WTC11 (cell line): ENCODE data around the gene NDUFB1. TPM values are rescaled to one million over a fixed set of nuclear protein-coding genes. Genes with fewer than 3 reads are reported as not detected.

Experiments
- ATAC-seq: fragments of 200-7000 bp; cut with Tn5 transposase; 2 replicates; pipeline ENCODE4 v1.10.0; 2021; ENCODE audit warnings: mild to moderate bottlenecking, moderate library complexity
- CTCF ChIA-PET: fragments of 300-600 bp; sonication (Branson Sonifier 250); formaldehyde crosslinking; loops from one replicate; lab custom pipeline; 2021; ENCODE audit warnings: antibody characterized with exemption; lab: Charles Lee
- POLR2A ChIA-PET: fragments of 350-600 bp; sonication (Branson Sonifier 250); formaldehyde crosslinking; loops from one replicate; lab custom pipeline; 2021; ENCODE audit warnings: antibody characterized with exemption; lab: Charles Lee
- DNase-seq: peaks from one replicate; pipeline ENCODE4 v3.0.0; 2021; ENCODE audit warnings: low spot score
- H3K27ac Mint-ChIP-seq: 2 replicates; pipeline ENCODE4 v1.8.0; 2021; ENCODE audit warnings: mixed read lengths
- H3K27me3 Mint-ChIP-seq: 2 replicates; pipeline ENCODE4 v1.8.0; 2021; ENCODE audit warnings: low read depth, mild to moderate bottlenecking, moderate library complexity, mixed read lengths
- H3K36me3 Mint-ChIP-seq: 2 replicates; pipeline ENCODE4 v1.8.0; 2021; ENCODE audit warnings: mixed read lengths
- H3K4me1 Mint-ChIP-seq: 2 replicates; pipeline ENCODE4 v1.8.0; 2022; ENCODE audit warnings: mixed read lengths
- H3K4me3 Mint-ChIP-seq: 2 replicates; pipeline ENCODE4 v1.8.0; 2021; ENCODE audit warnings: mild to moderate bottlenecking, moderate library complexity, mixed read lengths
- H3K9me3 Mint-ChIP-seq: 2 replicates; pipeline ENCODE4 v1.8.0; 2021; ENCODE audit warnings: mixed read lengths
- ATF1 ChIP-seq: sonication (generic); formaldehyde crosslinking; IDR thresholded peaks from 2 replicates; pipeline ENCODE4 v1.8.1; 2023; ENCODE audit warnings: mild to moderate bottlenecking, moderate library complexity, missing genetic modification reagents
- E2F5 ChIP-seq: sonication (generic); formaldehyde crosslinking; IDR thresholded peaks from 2 replicates; pipeline ENCODE4 v1.8.1; 2022; ENCODE audit warnings: mild to moderate bottlenecking, moderate library complexity, missing genetic modification reagents
- ETV6 ChIP-seq: sonication (generic); formaldehyde crosslinking; IDR thresholded peaks from 2 replicates; pipeline ENCODE4 v1.8.1; 2022; ENCODE audit warnings: mild to moderate bottlenecking, missing genetic modification reagents
- FOXJ3 ChIP-seq: sonication (generic); formaldehyde crosslinking; IDR thresholded peaks from 2 replicates; pipeline ENCODE4 v1.9.0; 2021; ENCODE audit warnings: missing genetic modification reagents, mild to moderate bottlenecking, borderline replicate concordance
- FOXK1 ChIP-seq: sonication (generic); formaldehyde crosslinking; IDR thresholded peaks from 2 replicates; pipeline ENCODE4 v1.8.0; 2022; ENCODE audit warnings: mild to moderate bottlenecking, moderate library complexity, missing genetic modification reagents
- IRF1 ChIP-seq: sonication (generic); formaldehyde crosslinking; IDR thresholded peaks from 2 replicates; pipeline ENCODE4 v1.8.0; 2023; ENCODE audit warnings: missing genetic modification reagents
- JAZF1 ChIP-seq: fragments of 250-450 bp; sonication (Bioruptor Pico); IDR thresholded peaks from 2 replicates; pipeline ENCODE4 v1.9.0; 2021; ENCODE audit warnings: moderate library complexity, mild to moderate bottlenecking, inconsistent platforms
- NR3C1 ChIP-seq: sonication (generic); formaldehyde crosslinking; conservative IDR thresholded peaks from 2 replicates; pipeline ENCODE4 v1.8.1; 2023; ENCODE audit warnings: low read depth, mild to moderate bottlenecking, missing genetic modification reagents
- PRDM15 ChIP-seq: sonication (generic); formaldehyde crosslinking; IDR thresholded peaks from 2 replicates; pipeline ENCODE4 v1.8.0; 2022; ENCODE audit warnings: missing genetic modification reagents
- SMAD4 ChIP-seq: sonication (generic); formaldehyde crosslinking; IDR thresholded peaks from 2 replicates; pipeline ENCODE4 v1.8.0; 2022; ENCODE audit warnings: mild to moderate bottlenecking, missing genetic modification reagents
- SOX15 ChIP-seq: fragments of 250-450 bp; sonication (Bioruptor Pico); IDR thresholded peaks from 2 replicates; pipeline ENCODE4 v1.9.0; 2021; ENCODE audit warnings: mild to moderate bottlenecking
- ZMAT4 ChIP-seq: fragments of 250-450 bp; sonication (Bioruptor Pico); IDR thresholded peaks from 2 replicates; pipeline ENCODE4 v1.9.0; 2021; ENCODE audit warnings: mild to moderate bottlenecking
- ZNF121 ChIP-seq: sonication (generic); formaldehyde crosslinking; IDR thresholded peaks from 2 replicates; pipeline ENCODE4 v1.8.0; 2023; ENCODE audit warnings: missing genetic modification reagents
- ZNF232 ChIP-seq: sonication (generic); formaldehyde crosslinking; IDR thresholded peaks from 2 replicates; pipeline ENCODE4 v1.8.0; 2022; ENCODE audit warnings: mild to moderate bottlenecking, missing genetic modification reagents
- ZNF281 ChIP-seq: sonication (generic); formaldehyde crosslinking; IDR thresholded peaks from 2 replicates; pipeline ENCODE4 v1.8.0; 2023; ENCODE audit warnings: mild to moderate bottlenecking, missing genetic modification reagents
- ZNF396 ChIP-seq: fragments of 250-450 bp; sonication (Bioruptor Pico); IDR thresholded peaks from 2 replicates; pipeline ENCODE4 v1.8.0; 2021; ENCODE audit warnings: mild to moderate bottlenecking, moderate library complexity, borderline replicate concordance
- total RNA-seq: library from RNA; stranded (reverse); gene quantifications from 3 replicates; pipeline ENCODE4 v1.2.3, GENCODE V29; 2021

The NDUFB1 gene
- total RNA-seq, 1 experiment from 2014 or later = 114 TPM

GRCh38 chr14:92154283-92154942 is 32.9 kb upstream of the NDUFB1 start:
- TF ChIP-seq ZMAT4 (CRISPR knock-in tag) = no peak
- TF ChIP-seq SMAD4 (CRISPR knock-in tag) = no peak
- Mint-ChIP-seq H3K36me3 (peaks cover 70% of the 10 kb centered on the region), H3K4me1 (no peaks in the 10 kb centered on the region), H3K4me3 (no peak overlapping the region), H3K9me3 (no peaks in the 10 kb centered on the region), H3K27ac (no peak overlapping the region), H3K27me3 (no peaks in the 10 kb centered on the region)
- DNase-seq = no peak
- ATAC-seq = no peak
- ChIA-PET POLR2A (no interaction called here), CTCF (interaction anchor here (0.6 kb wide), 1 partner anchor 48 kb away, joined by 3 read pairs; the partner anchor contains the start of gene ATXN3)

GRCh38 chr14:92153581-92153980 is 32.1 kb upstream of the NDUFB1 start:
- Mint-ChIP-seq H3K27ac (no peak overlapping the region), H3K4me3 (no peak overlapping the region), H3K4me1 (no peaks in the 10 kb centered on the region), H3K36me3 (peaks cover 67% of the 10 kb centered on the region), H3K27me3 (no peaks in the 10 kb centered on the region), H3K9me3 (no peaks in the 10 kb centered on the region)
- TF ChIP-seq ETV6 (no peak), JAZF1 (no peak), IRF1 (no peak), SOX15 (no peak), FOXK1 (CRISPR knock-in tag) (no peak), ZNF121 (CRISPR knock-in tag) (no peak)
- no peak for DNase-seq
- no peak for ATAC-seq
- POLR2A ChIA-PET = no interaction called here
- CTCF ChIA-PET = interaction anchor here (0.6 to 0.7 kb wide), 2 partner anchors 18 to 48 kb away, joined by 3 to 4 read pairs; partner anchors contain the start of gene ATXN3

GRCh38 chr14:92144708-92145107 is 23.2 kb upstream of the NDUFB1 start:
- H3K36me3 Mint-ChIP-seq = peaks cover 72% of the 10 kb centered on the region
- H3K4me1 Mint-ChIP-seq = no peaks in the 10 kb centered on the region
- ChIA-PET POLR2A (no interaction called here), CTCF (interaction anchor here (1.0 kb wide), 1 partner anchor 9 kb away, joined by 3 read pairs; no protein-coding TSS in a partner anchor)
- H3K27ac Mint-ChIP-seq = no peak overlapping the region
- ATAC-seq (no peak), DNase-seq (no peak)
- TF ChIP-seq FOXJ3 (no peak), ZNF396 (CRISPR knock-in tag) (no peak), ATF1 (no peak), NR3C1 (no peak), SMAD4 (CRISPR knock-in tag) (no peak), PRDM15 (CRISPR knock-in tag) (no peak), ZNF232 (no peak), ZNF281 (no peak), ETV6 (no peak), E2F5 (no peak)
- no peaks in the 10 kb centered on the region for H3K27me3 Mint-ChIP-seq
- no peak overlapping the region for H3K4me3 Mint-ChIP-seq
- H3K9me3 Mint-ChIP-seq = no peaks in the 10 kb centered on the region
